Lung (tissue), 12 donors: ENCODE measurements around the gene MIER2. TPM values are rescaled to one million over a fixed set of nuclear protein-coding genes. Genes with fewer than 3 reads are reported as not detected.
A peak's percentile ranks its signal among the peaks of the same experiment; 100 is the strongest.

Experiments
- ATAC-seq: fragments of 200-7000 bp; cut with Tn5 transposase; one replicate; pipeline ENCODE4 v1.9.1; 2020; ENCODE audit warnings: moderate number of reproducible peaks; ENCODE audit not compliant: insufficient read depth, low FRiP score
- DNase-seq, 3 donors: peaks; one replicate each; pipeline ENCODE4 v3.0.0-alpha.2; 2013 to 2017
- H3K27ac ChIP-seq, 2 donors: one replicate each; pipeline ENCODE4 v1.5.1; 2013; ENCODE audit warnings: mild to moderate bottlenecking in 2 of 2, moderate library complexity in 2 of 2, control low read depth in 1 of 2, inconsistent platforms in 1 of 2, low read depth in 1 of 2, low read length in 1 of 2
- H3K27me3 ChIP-seq, 3 donors: one replicate each; pipeline ENCODE4 v1.5.1; 2013; ENCODE audit warnings: low read length in 2 of 3; ENCODE audit not compliant: control insufficient read depth in 3 of 3, insufficient read depth in 3 of 3
- H3K36me3 ChIP-seq, 4 donors: one replicate each; pipeline ENCODE4 v1.5.1; 2013; ENCODE audit warnings: low read length in 4 of 4, mild to moderate bottlenecking in 1 of 4, moderate library complexity in 1 of 4; ENCODE audit not compliant: control insufficient read depth in 4 of 4, insufficient read depth in 4 of 4
- H3K4me1 ChIP-seq, 5 donors: one replicate each; pipeline ENCODE4 v1.5.1; 2013; ENCODE audit warnings: low read length in 5 of 5, mild to moderate bottlenecking in 2 of 5, moderate library complexity in 1 of 5; ENCODE audit not compliant: control insufficient read depth in 5 of 5, insufficient read depth in 5 of 5
- H3K4me3 ChIP-seq: one replicate; pipeline ENCODE4 v1.5.1; 2013; ENCODE audit warnings: mild to moderate bottlenecking, control low read depth, moderate library complexity
- H3K9ac ChIP-seq, 2 donors: one replicate each; pipeline ENCODE4 v1.5.1; 2013; ENCODE audit warnings: low read length in 2 of 2, control low read depth in 1 of 2; ENCODE audit not compliant: insufficient read depth in 1 of 2
- H3K9me3 ChIP-seq, 4 donors: one replicate each; pipeline ENCODE4 v1.5.1; 2013; ENCODE audit warnings: low read length in 3 of 4, mild to moderate bottlenecking in 1 of 4, moderate library complexity in 1 of 4; ENCODE audit not compliant: control insufficient read depth in 4 of 4, insufficient read depth in 3 of 4
- WGBS, 2 donors: extraction: QIAGEN DNeasy Blood & Tissue Kit; methylation state at CpG; one replicate each; pipeline ENCODE4 v1.1.7; 2013; 5-methylcytosine and 5-hydroxymethylcytosine counted together
- polyA plus RNA-seq, 2 donors: library from polyadenylated mRNA; stranded (reverse); fragments of 200-250 nt; gene quantifications; one replicate each; pipeline ENCODE4 v1.2.1, GENCODE V29; 2013
- total RNA-seq, 2 donors: library from RNA; depleted of rRNA in 1 of 2; stranded (reverse); fragments of >200 nt in 1 of 2; gene quantifications; one replicate each; pipeline ENCODE4 v1.2.1, GENCODE V29; 2014 to 2021
- TF ChIP-seq, protein P1 (sequence below): IDR thresholded peaks from 2 replicates; pipeline ENCODE4 v1.5.1; 2012; ENCODE audit warnings: mild to moderate bottlenecking; ENCODE audit errors: control extremely low read depth, extremely low read depth
- donor health status: control.
- donor health status: control.
- donor health status: Bipolar disorder and iron deficiency.
- donor health status: healthy.
- donor health status: DM: yes; HTN: yes; CAD: no.

MIER2 gene
- total and polyA plus RNA-seq, 4 donors = 19.4 to 34.9 (median 28.3) TPM

DNA sequence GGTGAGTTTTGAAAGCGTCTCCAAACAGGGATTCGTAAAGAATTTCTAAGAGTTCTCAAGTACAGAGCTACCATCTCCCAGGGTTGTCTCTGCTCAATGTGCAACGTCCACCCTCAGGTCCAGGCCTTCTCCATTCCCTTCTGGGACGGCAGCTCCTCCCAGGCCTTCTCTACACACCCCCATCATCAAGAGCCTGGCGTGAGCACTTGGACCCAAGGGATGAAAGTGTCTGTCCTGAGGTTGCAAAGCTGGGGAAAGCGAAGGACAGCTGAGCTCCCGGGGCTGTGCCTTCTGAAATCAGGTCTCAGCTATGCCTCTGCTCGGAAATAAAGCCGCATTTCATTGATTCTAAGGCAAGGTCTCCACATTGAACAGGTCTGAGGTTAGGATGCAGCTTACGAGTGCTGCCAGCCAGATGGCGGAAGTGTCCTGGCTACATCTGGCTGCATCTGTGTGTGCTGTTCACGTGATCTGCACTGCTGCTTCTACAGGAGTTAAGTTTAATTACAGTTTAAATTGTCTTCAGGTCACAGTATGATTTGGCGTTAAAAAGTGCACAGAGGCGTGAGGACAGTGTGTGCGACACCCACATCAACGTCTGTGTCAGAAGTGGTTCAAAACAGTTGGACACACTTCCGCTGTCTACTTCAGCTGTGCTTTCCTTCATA is 27.0 kb upstream of the MIER2 start:
- peaks cover 0 to 20% (median 15%) of the 10 kb centered on the region in 3 donors for H3K27me3 ChIP-seq
- H3K27ac ChIP-seq = no peak overlapping the region
- DNase-seq = peak in 2 of 3 donors; percentile 11 to 28
- no peak overlapping the region for H3K4me3 ChIP-seq
- no peak for ATAC-seq
- TF ChIP-seq, protein P1, sequence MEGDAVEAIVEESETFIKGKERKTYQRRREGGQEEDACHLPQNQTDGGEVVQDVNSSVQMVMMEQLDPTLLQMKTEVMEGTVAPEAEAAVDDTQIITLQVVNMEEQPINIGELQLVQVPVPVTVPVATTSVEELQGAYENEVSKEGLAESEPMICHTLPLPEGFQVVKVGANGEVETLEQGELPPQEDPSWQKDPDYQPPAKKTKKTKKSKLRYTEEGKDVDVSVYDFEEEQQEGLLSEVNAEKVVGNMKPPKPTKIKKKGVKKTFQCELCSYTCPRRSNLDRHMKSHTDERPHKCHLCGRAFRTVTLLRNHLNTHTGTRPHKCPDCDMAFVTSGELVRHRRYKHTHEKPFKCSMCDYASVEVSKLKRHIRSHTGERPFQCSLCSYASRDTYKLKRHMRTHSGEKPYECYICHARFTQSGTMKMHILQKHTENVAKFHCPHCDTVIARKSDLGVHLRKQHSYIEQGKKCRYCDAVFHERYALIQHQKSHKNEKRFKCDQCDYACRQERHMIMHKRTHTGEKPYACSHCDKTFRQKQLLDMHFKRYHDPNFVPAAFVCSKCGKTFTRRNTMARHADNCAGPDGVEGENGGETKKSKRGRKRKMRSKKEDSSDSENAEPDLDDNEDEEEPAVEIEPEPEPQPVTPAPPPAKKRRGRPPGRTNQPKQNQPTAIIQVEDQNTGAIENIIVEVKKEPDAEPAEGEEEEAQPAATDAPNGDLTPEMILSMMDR = no peak
- H3K4me1 ChIP-seq = peaks cover 0 to 2% (median 0%) of the 10 kb centered on the region in 5 donors
- no peak overlapping the region for H3K9ac ChIP-seq
- 67 to 72% methylated on average over 17 of the region's 17 CpGs for WGBS, 2 donors
- peaks cover 0 to 2% (median 0%) of the 10 kb centered on the region in 4 donors for H3K9me3 ChIP-seq
- H3K36me3 ChIP-seq = no peaks in the 10 kb centered on the region

DNA sequence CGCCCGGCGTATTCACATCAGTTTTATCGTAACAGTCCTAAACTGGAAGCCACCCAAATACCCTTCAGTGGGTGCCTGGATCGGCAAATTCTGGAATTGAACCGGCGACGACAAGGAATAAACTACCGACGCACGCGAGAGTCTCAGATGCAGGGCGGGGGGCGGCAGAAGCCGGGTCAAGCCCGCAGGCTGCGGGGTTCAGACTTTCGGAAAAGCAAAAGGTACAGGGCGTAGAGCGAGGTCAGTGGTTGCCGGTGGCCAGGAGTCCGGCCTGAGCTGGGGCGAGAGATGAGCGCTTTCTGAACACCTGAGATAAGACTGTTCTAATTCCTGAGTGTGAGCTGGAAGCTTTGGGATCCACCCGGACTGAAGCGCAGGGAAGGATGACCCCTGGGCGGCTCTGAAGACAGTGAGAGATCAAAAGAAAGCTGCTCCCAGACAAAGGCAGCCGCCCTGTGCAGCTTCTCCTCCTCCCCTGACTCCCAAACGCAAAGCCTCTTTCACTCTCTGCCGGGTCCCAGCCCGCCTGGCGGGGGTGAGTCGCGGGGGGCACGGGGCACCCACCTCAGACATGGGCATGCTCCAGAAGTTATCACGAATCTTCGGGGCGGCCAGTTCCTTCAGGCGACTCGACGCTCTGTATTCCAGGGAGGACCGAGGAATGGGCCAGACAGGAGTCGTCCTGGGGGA is 26.2 kb upstream of the MIER2 start:
- peaks cover 0 to 2% (median 0%) of the 10 kb centered on the region in 4 donors for H3K9me3 ChIP-seq
- peaks cover 0 to 24% (median 20%) of the 10 kb centered on the region in 3 donors for H3K27me3 ChIP-seq
- H3K4me1 ChIP-seq = peaks cover 0 to 2% (median 0%) of the 10 kb centered on the region in 5 donors
- no peak overlapping the region for H3K27ac ChIP-seq
- H3K9ac ChIP-seq = no peak overlapping the region
- H3K36me3 ChIP-seq = no peaks in the 10 kb centered on the region
- no peak overlapping the region for H3K4me3 ChIP-seq
- ATAC-seq (no peak), DNase-seq (no peak)
- TF ChIP-seq, protein P1 = no peak
- 87 to 92% methylated on average over 43 of the region's 43 CpGs for WGBS, 2 donors

DNA sequence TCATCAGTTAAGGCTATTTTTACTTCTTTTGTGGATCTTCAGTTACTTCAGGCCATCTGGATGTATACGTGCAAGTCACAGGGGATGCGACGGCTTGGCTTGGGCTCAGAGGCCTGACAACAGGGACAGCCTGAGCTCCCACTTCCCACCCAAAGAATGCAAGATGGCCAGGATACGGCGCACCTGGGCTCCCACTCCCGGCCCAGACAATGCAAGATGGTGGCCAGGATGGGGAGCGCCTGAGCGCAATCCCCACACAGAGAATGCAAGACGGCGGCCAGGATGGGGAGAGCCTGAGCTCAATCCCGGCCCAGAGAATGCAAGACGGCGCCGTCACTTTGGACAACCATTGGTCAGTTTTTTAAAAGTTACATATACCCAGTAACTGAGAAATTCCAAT is 25.3 kb upstream of the MIER2 start:
- TF ChIP-seq, protein P1 = no peak
- Histone ChIP-seq H3K27me3 (peaks cover 0 to 20% (median 20%) of the 10 kb centered on the region in 3 donors), H3K4me3 (no peak overlapping the region), H3K9me3 (peaks cover 0 to 1% (median 0%) of the 10 kb centered on the region in 4 donors), H3K9ac (no peak overlapping the region), H3K36me3 (no peaks in the 10 kb centered on the region), H3K27ac (no peak overlapping the region), H3K4me1 (peaks cover 0 to 2% (median 0%) of the 10 kb centered on the region in 5 donors)
- no peak for DNase-seq
- ATAC-seq = no peak
- 93 to 98% methylated on average over 14 of the region's 14 CpGs for WGBS, 2 donors
